Lower lobe of right lung (tissue), 2 donors: Measurements from ENCODE around the gene PHACTR1. TPM values are rescaled to one million over a fixed set of nuclear protein-coding genes. Genes with fewer than 3 reads are reported as not detected.

Experiments used
- ATAC-seq, 2 donors: fragments of 200-7000 bp; cut with Tn5 transposase; one replicate each; pipeline ENCODE4 v1.9.1; 2020 to 2022; ENCODE audit warnings: mild to moderate bottlenecking in 2 of 2, moderate library complexity in 2 of 2
- DNase-seq: peaks from one replicate; pipeline ENCODE4 v3.0.0-alpha.2; 2020
- H3K27ac ChIP-seq: fragments of 200-600 bp; one replicate; pipeline ENCODE4 v1.8.0; 2022
- H3K27me3 ChIP-seq: fragments of 200-600 bp; one replicate; pipeline ENCODE4 v1.8.0; 2022; ENCODE audit warnings: low read depth
- H3K36me3 ChIP-seq: fragments of 200-600 bp; one replicate; pipeline ENCODE4 v1.8.0; 2022; ENCODE audit warnings: mild to moderate bottlenecking
- H3K4me1 ChIP-seq: fragments of 200-600 bp; one replicate; pipeline ENCODE4 v1.8.0; 2022
- H3K4me3 ChIP-seq: fragments of 200-600 bp; one replicate; pipeline ENCODE4 v1.8.0; 2022; ENCODE audit warnings: mild to moderate bottlenecking
- H3K9me3 ChIP-seq: fragments of 200-600 bp; one replicate; pipeline ENCODE4 v1.8.0; 2022
- CTCF ChIP-seq: fragments of 200-600 bp; IDR thresholded peaks from one replicate; pipeline ENCODE4 v1.8.0; 2022; ENCODE audit warnings: antibody characterized with exemption, mild to moderate bottlenecking
- intact Hi-C: fragments of 100-400 bp; cut with DNase I; formaldehyde crosslinking; loops from one replicate; pipeline ENCODE4 v1.11.0; 2022
- total RNA-seq: library from RNA; stranded (reverse); fragmentation: NEBNext Ultra II Directional; extraction: Animal tissue kit (Norgen Biotek cat#: 25700); gene quantifications from one replicate; pipeline ENCODE4 v1.2.1, GENCODE V29; 2021
- donor health status: DM: no; HTN: yes; CAD: no; lungs with severe emphysema.

Gene PHACTR1
- total RNA-seq, 1 donor from 2014 or later, result 91.0 TPM

GRCh38 chr6:13032566-13032965 lies 316.0 kb downstream of the PHACTR1 start:
- DNase-seq, result no peak
- no peaks in the 10 kb centered on the region for H3K36me3 ChIP-seq
- no peaks in the 10 kb centered on the region for H3K9me3 ChIP-seq
- ATAC-seq, result no peak
- no peak for TF ChIP-seq CTCF
- H3K27me3 ChIP-seq, result no peaks in the 10 kb centered on the region
- H3K4me3 ChIP-seq, result no peak overlapping the region
- intact Hi-C loops, result no loop called here
- H3K27ac ChIP-seq, result no peak overlapping the region
- no peaks in the 10 kb centered on the region for H3K4me1 ChIP-seq

- intact Hi-C loops, result no loop called here
- no peak for TF ChIP-seq CTCF
- DNase-seq (no peak), ATAC-seq (no peak)
- Histone ChIP-seq H3K27me3 (no peaks in the 10 kb centered on the region), H3K9me3 (no peaks in the 10 kb centered on the region), H3K27ac (no peak overlapping the region), H3K4me3 (no peak overlapping the region), H3K4me1 (peaks cover 5% of the 10 kb centered on the region), H3K36me3 (no peaks in the 10 kb centered on the region)
Measured at GRCh38 chr6:13033145-13033544, 316.6 kb downstream of the PHACTR1 start.

GRCh38 chr6:13034316-13034715 lies 317.7 kb downstream of the PHACTR1 start:
- TF ChIP-seq CTCF, result no peak
- no peak for DNase-seq
- ATAC-seq, result no peak
- no peak overlapping the region for H3K4me3 ChIP-seq
- no peaks in the 10 kb centered on the region for H3K36me3 ChIP-seq
- H3K27ac ChIP-seq, result no peak overlapping the region
- intact Hi-C loops, result no loop called here
- H3K9me3 ChIP-seq, result no peaks in the 10 kb centered on the region
- no peaks in the 10 kb centered on the region for H3K27me3 ChIP-seq
- H3K4me1 ChIP-seq, result peaks cover 17% of the 10 kb centered on the region

- TF ChIP-seq CTCF, result no peak
- Histone ChIP-seq H3K4me3 (no peak overlapping the region), H3K36me3 (no peaks in the 10 kb centered on the region), H3K9me3 (no peaks in the 10 kb centered on the region), H3K27me3 (no peaks in the 10 kb centered on the region), H3K4me1 (peaks cover 23% of the 10 kb centered on the region), H3K27ac (no peak overlapping the region)
- DNase-seq (no peak), ATAC-seq (no peak)
- intact Hi-C loops, result no loop called here
Measured at GRCh38 chr6:13035606-13036005, 319.0 kb downstream of the PHACTR1 start.

- Histone ChIP-seq H3K9me3 (no peaks in the 10 kb centered on the region), H3K27ac (no peak overlapping the region), H3K4me1 (peaks cover 23% of the 10 kb centered on the region), H3K27me3 (no peaks in the 10 kb centered on the region), H3K36me3 (no peaks in the 10 kb centered on the region), H3K4me3 (no peak overlapping the region)
- DNase-seq, result no peak
- no peak for TF ChIP-seq CTCF
- peak; percentile 46 to 47 for ATAC-seq
- intact Hi-C loops, result no loop called here
Measured at GRCh38 chr6:13038315-13038714, 321.7 kb downstream of the PHACTR1 start.

- H3K27me3 ChIP-seq, result no peaks in the 10 kb centered on the region
- DNase-seq, result no peak
- H3K4me3 ChIP-seq, result no peak overlapping the region
- H3K36me3 ChIP-seq, result no peaks in the 10 kb centered on the region
- intact Hi-C loops, result no loop called here
- ATAC-seq, result peak; percentile 47 to 70
- H3K4me1 ChIP-seq, result peaks cover 23% of the 10 kb centered on the region
- H3K9me3 ChIP-seq, result no peaks in the 10 kb centered on the region
- no peak overlapping the region for H3K27ac ChIP-seq
- no peak for TF ChIP-seq CTCF
Measured at GRCh38 chr6:13038741-13039190, 322.2 kb downstream of the PHACTR1 start.
